Tibial nerve (tissue), 3 donors: ENCODE data around the gene NDUFB10.

Experiments
- POLR2A ChIP-seq, 2 donors: fragments of 450-650 bp; IDR thresholded peaks; one replicate each; pipeline ENCODE4 v1.6.1; 2017; ENCODE audit warnings: antibody characterized with exemption in 2 of 2, mild to moderate bottlenecking in 2 of 2, moderate library complexity in 2 of 2
- TF ChIP-seq, protein P1 (sequence below), 5 experiments: fragments of 200-600 bp in 3 of 5; fragments of 450-650 bp in 2 of 5; sonication (generic) in 3 of 5; IDR thresholded peaks; one replicate each; pipeline ENCODE4 v1.5.1; 2016 to 2019; ENCODE audit warnings: antibody characterized with exemption in 5 of 5, mild to moderate bottlenecking in 3 of 5, moderate library complexity in 2 of 5

GRCh38 chr16:2009791-2010510, 50.6 kb downstream of the NDUFB10 start, which contains the start of gene ZNF598:
- TF ChIP-seq, protein P1, sequence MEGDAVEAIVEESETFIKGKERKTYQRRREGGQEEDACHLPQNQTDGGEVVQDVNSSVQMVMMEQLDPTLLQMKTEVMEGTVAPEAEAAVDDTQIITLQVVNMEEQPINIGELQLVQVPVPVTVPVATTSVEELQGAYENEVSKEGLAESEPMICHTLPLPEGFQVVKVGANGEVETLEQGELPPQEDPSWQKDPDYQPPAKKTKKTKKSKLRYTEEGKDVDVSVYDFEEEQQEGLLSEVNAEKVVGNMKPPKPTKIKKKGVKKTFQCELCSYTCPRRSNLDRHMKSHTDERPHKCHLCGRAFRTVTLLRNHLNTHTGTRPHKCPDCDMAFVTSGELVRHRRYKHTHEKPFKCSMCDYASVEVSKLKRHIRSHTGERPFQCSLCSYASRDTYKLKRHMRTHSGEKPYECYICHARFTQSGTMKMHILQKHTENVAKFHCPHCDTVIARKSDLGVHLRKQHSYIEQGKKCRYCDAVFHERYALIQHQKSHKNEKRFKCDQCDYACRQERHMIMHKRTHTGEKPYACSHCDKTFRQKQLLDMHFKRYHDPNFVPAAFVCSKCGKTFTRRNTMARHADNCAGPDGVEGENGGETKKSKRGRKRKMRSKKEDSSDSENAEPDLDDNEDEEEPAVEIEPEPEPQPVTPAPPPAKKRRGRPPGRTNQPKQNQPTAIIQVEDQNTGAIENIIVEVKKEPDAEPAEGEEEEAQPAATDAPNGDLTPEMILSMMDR (IDR thresholded peaks at IDR 0.05) = peak in 3 of 5 experiments; percentile 11 to 49 (median 43)
- TF ChIP-seq POLR2A (IDR thresholded peaks at IDR 0.05) = peak; percentile 85 to 88
